Measurements from ENCODE around the gene MGAT4B. TPM values are rescaled to one million over a fixed set of nuclear protein-coding genes. Genes with fewer than 3 reads are reported as not detected.

The MGAT4B gene
- total RNA-seq, 4 donors from 2014 or later = 42.5 to 58.5 (median 47.2) TPM

DNA sequence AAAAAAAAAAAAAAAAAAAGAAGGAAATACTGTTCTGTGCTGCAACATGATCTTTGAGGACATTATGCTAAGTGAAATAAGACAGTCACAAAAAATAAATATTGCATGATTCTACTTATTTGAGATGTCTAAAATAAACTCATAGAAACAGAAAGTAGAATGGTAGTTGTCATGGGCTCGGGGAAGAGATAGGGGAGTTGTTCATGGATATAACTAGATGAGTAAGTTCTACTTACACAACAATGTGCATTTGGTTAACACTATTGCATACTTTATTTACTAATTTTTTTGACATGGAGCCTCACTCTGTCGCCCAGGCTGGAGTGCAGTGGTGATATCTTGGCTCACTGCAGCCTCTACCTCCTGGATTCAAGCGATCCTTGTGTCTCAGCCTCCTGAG is 58.9 kb downstream of the MGAT4B start:
- Histone ChIP-seq H3K27me3 (no peaks in the 10 kb centered on the region), H3K27ac (no peak overlapping the region), H3K36me3 (peaks cover 0 to 8% of the 10 kb centered on the region in 2 donors), H3K4me1 (peaks cover 0 to 58% (median 0%) of the 10 kb centered on the region in 3 donors), H3K4me3 (no peak overlapping the region), H3K9me3 (no peaks in the 10 kb centered on the region)
- WGBS, 2 donors (ENCODE audit: low coverage in 1 of 2) = 86% methylated on average over 1 to 3 of the region's 3 CpGs
- no peak for ATAC-seq
- TF ChIP-seq POLR2AphosphoS5 (IDR thresholded peaks at IDR 0.05) (no peak), POLR2A (IDR thresholded peaks at IDR 0.05) (no peak), EP300 (IDR thresholded peaks at IDR 0.05) (no peak)
- TF ChIP-seq, protein P1, sequence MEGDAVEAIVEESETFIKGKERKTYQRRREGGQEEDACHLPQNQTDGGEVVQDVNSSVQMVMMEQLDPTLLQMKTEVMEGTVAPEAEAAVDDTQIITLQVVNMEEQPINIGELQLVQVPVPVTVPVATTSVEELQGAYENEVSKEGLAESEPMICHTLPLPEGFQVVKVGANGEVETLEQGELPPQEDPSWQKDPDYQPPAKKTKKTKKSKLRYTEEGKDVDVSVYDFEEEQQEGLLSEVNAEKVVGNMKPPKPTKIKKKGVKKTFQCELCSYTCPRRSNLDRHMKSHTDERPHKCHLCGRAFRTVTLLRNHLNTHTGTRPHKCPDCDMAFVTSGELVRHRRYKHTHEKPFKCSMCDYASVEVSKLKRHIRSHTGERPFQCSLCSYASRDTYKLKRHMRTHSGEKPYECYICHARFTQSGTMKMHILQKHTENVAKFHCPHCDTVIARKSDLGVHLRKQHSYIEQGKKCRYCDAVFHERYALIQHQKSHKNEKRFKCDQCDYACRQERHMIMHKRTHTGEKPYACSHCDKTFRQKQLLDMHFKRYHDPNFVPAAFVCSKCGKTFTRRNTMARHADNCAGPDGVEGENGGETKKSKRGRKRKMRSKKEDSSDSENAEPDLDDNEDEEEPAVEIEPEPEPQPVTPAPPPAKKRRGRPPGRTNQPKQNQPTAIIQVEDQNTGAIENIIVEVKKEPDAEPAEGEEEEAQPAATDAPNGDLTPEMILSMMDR (IDR thresholded peaks at IDR 0.05) = no peak

Small RNAs within 50 kb of the gene (small RNA-seq; reads per million reads assigned to genes)
- gene MIR1229 = 0 reads per million in 4 donors
- 0 reads per million in 4 donors for gene RF00019

Other genes starting within 250 kb of the MGAT4B start
- 100 to 1,000 TPM; 250 to 604 (median 331) TPM for gene HNRNPH1, start 183.2 kb downstream of the MGAT4B start, total RNA-seq
- gene CBY3, start 125.8 kb downstream of the MGAT4B start, total RNA-seq = not detected
- gene CANX, start 107.9 kb downstream of the MGAT4B start, total RNA-seq = 100 to 1,000 TPM; 281 to 400 (median 342) TPM
- gene MAML1, start 74.0 kb downstream of the MGAT4B start, total RNA-seq = 10 to 100 TPM; 31.8 to 51.3 (median 36.8) TPM
- gene LTC4S, start 12.9 kb downstream of the MGAT4B start, total RNA-seq = 1 to 10 TPM in 3 of 4 donors, not detected in 1; 7.5 to 8.8 (median 8.2) TPM
- 100 to 1,000 TPM; 305 to 485 (median 408) TPM for gene SQSTM1, start 14.0 kb upstream of the MGAT4B start, total RNA-seq
- 10 to 100 TPM; 17.9 to 50.6 (median 34.3) TPM for gene MRNIP, start 52.0 kb upstream of the MGAT4B start, total RNA-seq
- gene TBC1D9B, start 101.0 kb upstream of the MGAT4B start, total RNA-seq = 100 to 1,000 TPM in 2 of 4 donors, 10 to 100 TPM in 2; 58.8 to 439 (median 212) TPM